ENCODE results near the gene ALDH1L1.

Gene ALDH1L1

GRCh38 chr3:126158912-126159454 lies 21.4 kb downstream of the ALDH1L1 start:
- DNase-seq, result no peak
- no peak for TF ChIP-seq CTCF (IDR thresholded peaks at IDR 0.05; ENCODE audit: low read depth, low read length)
- peaks cover 4% of the 10 kb centered on the region; the same call in 1 of the 2 replicates for H3K27me3 ChIP-seq

GRCh38 chr3:126158016-126158911 lies 22.1 kb downstream of the ALDH1L1 start:
- H3K4me1 ChIP-seq, result no peaks in the 10 kb centered on the region
- no peak overlapping the region for H3K4me3 ChIP-seq (ENCODE audit: low read depth, low read length)
- no peak for TF ChIP-seq CTCF (IDR thresholded peaks at IDR 0.05; ENCODE audit: low read depth, low read length)
- no peak for DNase-seq
- no peaks in the 10 kb centered on the region; the same call in 1 of the 2 replicates for H3K9me3 ChIP-seq
- H3K36me3 ChIP-seq, result no peaks in the 10 kb centered on the region
- peaks cover 4% of the 10 kb centered on the region; the same call in 1 of the 2 replicates for H3K27me3 ChIP-seq

More at GRCh38 chr3:126158912-126159454, 21.4 kb downstream of the ALDH1L1 start:
- no peaks in the 10 kb centered on the region; the same call in 1 of the 2 replicates for H3K9me3 ChIP-seq
- no peak overlapping the region for H3K4me3 ChIP-seq (ENCODE audit: low read depth, low read length)
- H3K36me3 ChIP-seq, result no peaks in the 10 kb centered on the region
- no peaks in the 10 kb centered on the region for H3K4me1 ChIP-seq

- TF ChIP-seq CTCF (IDR thresholded peaks at IDR 0.05; ENCODE audit: low read depth, low read length), result no peak
- Histone ChIP-seq H3K36me3 (no peaks in the 10 kb centered on the region), H3K4me3 (ENCODE audit: low read depth, low read length) (no peak overlapping the region), H3K9me3 (no peaks in the 10 kb centered on the region; the same call in 1 of the 2 replicates), H3K4me1 (no peaks in the 10 kb centered on the region), H3K27me3 (no peaks in the 10 kb centered on the region)
- no peak for DNase-seq
Measured at GRCh38 chr3:126157083-126157768, 23.2 kb downstream of the ALDH1L1 start.

- H3K4me3 ChIP-seq (ENCODE audit: low read depth, low read length), result no peak overlapping the region
- no peaks in the 10 kb centered on the region for H3K27me3 ChIP-seq
- no peak for TF ChIP-seq CTCF (IDR thresholded peaks at IDR 0.05; ENCODE audit: low read depth, low read length)
- peak; percentile 33 for DNase-seq
- H3K9me3 ChIP-seq, result no peaks in the 10 kb centered on the region; the same call in 1 of the 2 replicates
- no peaks in the 10 kb centered on the region for H3K4me1 ChIP-seq
- no peaks in the 10 kb centered on the region for H3K36me3 ChIP-seq
Measured at GRCh38 chr3:126156468-126156867, 23.9 kb downstream of the ALDH1L1 start.

- DNase-seq, result no peak
- Histone ChIP-seq H3K36me3 (no peaks in the 10 kb centered on the region), H3K9me3 (no peaks in the 10 kb centered on the region; the same call in 1 of the 2 replicates), H3K4me3 (ENCODE audit: low read depth, low read length) (no peak overlapping the region), H3K4me1 (no peaks in the 10 kb centered on the region), H3K27me3 (no peaks in the 10 kb centered on the region)
- no peak for TF ChIP-seq CTCF (IDR thresholded peaks at IDR 0.05; ENCODE audit: low read depth, low read length)
Measured at GRCh38 chr3:126155819-126156218, 24.6 kb downstream of the ALDH1L1 start.

Data from BE2C (cell line).